Mesenchymal stem cell (in vitro differentiated cells and primary cell): Measurements from ENCODE around the gene DGCR8.
A peak's percentile ranks its signal among the peaks of the same experiment; 100 is the strongest.

ENCODE experiments used
- DNase-seq: peaks from one replicate; pipeline ENCODE4 v3.0.0-alpha.2; 2013
- H2AFZ ChIP-seq: one replicate; pipeline ENCODE4 v1.6.1; 2013; ENCODE audit warnings: low read depth, mild to moderate bottlenecking, control low read depth, inconsistent platforms, low read length, moderate library complexity
- H2AK5ac ChIP-seq: 2 replicates; pipeline ENCODE4 v1.6.1; 2013; ENCODE audit warnings: low read length, moderate library complexity, mild to moderate bottlenecking, inconsistent platforms; ENCODE audit not compliant: severe bottlenecking
- H2BK120ac ChIP-seq: one replicate; pipeline ENCODE4 v1.6.1; 2013; ENCODE audit warnings: low read depth, mild to moderate bottlenecking, inconsistent platforms, low read length, moderate library complexity
- H2BK12ac ChIP-seq, 2 experiments: one replicate each; pipeline ENCODE4 v1.6.1; 2013; ENCODE audit warnings: inconsistent platforms in 2 of 2, low read length in 2 of 2, mild to moderate bottlenecking in 2 of 2, moderate library complexity in 2 of 2, control low read depth in 1 of 2
- H2BK15ac ChIP-seq: one replicate; pipeline ENCODE4 v1.6.1; 2013; ENCODE audit warnings: mild to moderate bottlenecking, low read depth, inconsistent platforms; ENCODE audit not compliant: poor library complexity, severe bottlenecking
- H2BK5ac ChIP-seq: 2 replicates; pipeline ENCODE4 v1.6.1; 2013; ENCODE audit warnings: low read depth, mild to moderate bottlenecking, low read length, control low read depth, inconsistent platforms; ENCODE audit not compliant: poor library complexity, severe bottlenecking
- H3K14ac ChIP-seq, 2 experiments: one replicate each; pipeline ENCODE4 v1.6.1; 2013; ENCODE audit warnings: inconsistent platforms in 2 of 2, low read length in 2 of 2, control low read depth in 1 of 2, mild to moderate bottlenecking in 1 of 2, moderate library complexity in 1 of 2
- H3K18ac ChIP-seq, 2 experiments: one replicate each; pipeline ENCODE4 v1.6.1; 2013; ENCODE audit warnings: inconsistent platforms in 2 of 2, low read length in 2 of 2, control low read depth in 1 of 2, low read depth in 1 of 2, mild to moderate bottlenecking in 1 of 2
- H3K23ac ChIP-seq, 2 experiments: one replicate each; pipeline ENCODE4 v1.6.1; 2013; ENCODE audit warnings: inconsistent platforms in 2 of 2, low read length in 2 of 2, mild to moderate bottlenecking in 2 of 2, moderate library complexity in 2 of 2, control low read depth in 1 of 2
- H3K27ac ChIP-seq: 2 replicates; pipeline ENCODE4 v1.5.1; 2013; ENCODE audit warnings: mild to moderate bottlenecking, moderate library complexity, low read length, control low read depth, inconsistent platforms; ENCODE audit not compliant: poor library complexity, severe bottlenecking
- H3K27me3 ChIP-seq, 2 experiments: 2 replicates each; pipeline versions ENCODE4 v1.6.1 to v1.7.0; 2013; ENCODE audit warnings: low read length in 2 of 2, mild to moderate bottlenecking in 2 of 2, moderate library complexity in 2 of 2, control low read depth in 1 of 2, inconsistent platforms in 1 of 2; ENCODE audit not compliant: control insufficient read depth in 1 of 2, insufficient read depth in 1 of 2
- H3K36me3 ChIP-seq, 2 experiments: 2 replicates each; pipeline versions ENCODE4 v1.6.1 to v1.7.0; 2013; ENCODE audit warnings: low read length in 2 of 2, control low read depth in 1 of 2, inconsistent platforms in 1 of 2, low read depth in 1 of 2, mild to moderate bottlenecking in 1 of 2; ENCODE audit not compliant: insufficient read depth in 2 of 2, control insufficient read depth in 1 of 2
- H3K4ac ChIP-seq, 2 experiments: one replicate each; pipeline ENCODE4 v1.6.1; 2013; ENCODE audit warnings: inconsistent platforms in 2 of 2, low read length in 2 of 2, mild to moderate bottlenecking in 2 of 2, moderate library complexity in 2 of 2, control low read depth in 1 of 2, low read depth in 1 of 2
- H3K4me1 ChIP-seq: 2 replicates; pipeline ENCODE4 v1.6.1; 2013; ENCODE audit warnings: low read depth, low read length, control low read depth; ENCODE audit not compliant: control insufficient read depth, insufficient read depth
- H3K4me2 ChIP-seq: 2 replicates; pipeline ENCODE4 v1.6.1; 2013; ENCODE audit warnings: low read length, mild to moderate bottlenecking, inconsistent platforms; ENCODE audit not compliant: poor library complexity, severe bottlenecking
- H3K4me3 ChIP-seq, 2 experiments: 2 replicates each; pipeline versions ENCODE4 v1.5.1 to v1.7.0; 2013; ENCODE audit warnings: low read length in 2 of 2, mild to moderate bottlenecking in 2 of 2, control low read depth in 1 of 2, low read depth in 1 of 2; ENCODE audit not compliant: insufficient read depth in 1 of 2
- H3K79me1 ChIP-seq: replicated peaks from 2 replicates; pipeline ENCODE4 v1.6.1; 2013; ENCODE audit warnings: mild to moderate bottlenecking, control low read depth, low read length, inconsistent platforms; ENCODE audit not compliant: poor library complexity, severe bottlenecking
- H3K9ac ChIP-seq: 2 replicates; pipeline ENCODE4 v1.7.0; 2013; ENCODE audit warnings: mild to moderate bottlenecking, low read length, moderate library complexity
- H3K9me3 ChIP-seq: 2 replicates; pipeline ENCODE4 v1.7.0; 2013; ENCODE audit warnings: mild to moderate bottlenecking, low read length; ENCODE audit not compliant: control insufficient read depth
- H4K8ac ChIP-seq: one replicate; pipeline ENCODE4 v1.6.1; 2013; ENCODE audit warnings: inconsistent platforms, mild to moderate bottlenecking, low read length, moderate library complexity
- H4K91ac ChIP-seq: one replicate; pipeline ENCODE4 v1.6.1; 2013; ENCODE audit warnings: mild to moderate bottlenecking, low read length, inconsistent platforms
- WGBS: methylation state at CpG from one replicate; pipeline ENCODE4 v1.1.7; 2013; ENCODE audit warnings: mixed read lengths; 5-methylcytosine and 5-hydroxymethylcytosine counted together

DGCR8 gene

GRCh38 chr22:20099099-20099711 is 19.2 kb downstream of the DGCR8 start:
- Histone ChIP-seq H3K9ac (no peak overlapping the region), H2AK5ac (no peak overlapping the region), H2BK15ac (no peak overlapping the region), H3K79me1 (peaks cover 31% of the 10 kb centered on the region), H3K4me2 (no peak overlapping the region), H3K27ac (no peak overlapping the region), H2AFZ (no peak overlapping the region), H2BK12ac (no peak overlapping the region), H3K18ac (no peak overlapping the region), H3K9me3 (peaks cover 6% of the 10 kb centered on the region), H4K8ac (no peak overlapping the region), H2BK120ac (no peak overlapping the region), H3K4ac (no peak overlapping the region), H3K4me3 (no peak overlapping the region), H3K36me3 (peaks cover 56 to 87% of the 10 kb centered on the region in 2 experiments), H3K4me1 (no peaks in the 10 kb centered on the region), H3K27me3 (no peaks in the 10 kb centered on the region), H2BK5ac (no peak overlapping the region), H3K23ac (no peak overlapping the region), H4K91ac (no peak overlapping the region), H3K14ac (no peak overlapping the region)
- DNase-seq: no peak
- WGBS: 98% methylated on average over 6 of the region's 6 CpGs

GRCh38 chr22:20101638-20102037 is 21.6 kb downstream of the DGCR8 start:
- H3K9me3 ChIP-seq: peaks cover 3% of the 10 kb centered on the region
- no peak overlapping the region for H2BK15ac ChIP-seq
- H3K4me3 ChIP-seq: no peak overlapping the region
- DNase-seq: no peak
- H3K9ac ChIP-seq: no peak overlapping the region
- H4K8ac ChIP-seq: no peak overlapping the region
- H4K91ac ChIP-seq: no peak overlapping the region
- no peaks in the 10 kb centered on the region for H3K27me3 ChIP-seq
- no peak overlapping the region for H2BK120ac ChIP-seq
- H3K4me2 ChIP-seq: no peak overlapping the region
- H3K14ac ChIP-seq: no peak overlapping the region
- H3K23ac ChIP-seq: no peak overlapping the region
- no peak overlapping the region for H2AFZ ChIP-seq
- 96% methylated on average over 8 of the region's 8 CpGs for WGBS
- no peak overlapping the region for H3K4ac ChIP-seq
- H2AK5ac ChIP-seq: no peak overlapping the region
- H3K36me3 ChIP-seq: peaks cover 61 to 86% of the 10 kb centered on the region in 2 experiments
- no peak overlapping the region for H3K27ac ChIP-seq
- peaks cover 15% of the 10 kb centered on the region for H3K4me1 ChIP-seq
- no peak overlapping the region for H3K18ac ChIP-seq
- H3K79me1 ChIP-seq: peaks cover 37% of the 10 kb centered on the region
- H2BK12ac ChIP-seq: no peak overlapping the region
- no peak overlapping the region for H2BK5ac ChIP-seq

DNA sequence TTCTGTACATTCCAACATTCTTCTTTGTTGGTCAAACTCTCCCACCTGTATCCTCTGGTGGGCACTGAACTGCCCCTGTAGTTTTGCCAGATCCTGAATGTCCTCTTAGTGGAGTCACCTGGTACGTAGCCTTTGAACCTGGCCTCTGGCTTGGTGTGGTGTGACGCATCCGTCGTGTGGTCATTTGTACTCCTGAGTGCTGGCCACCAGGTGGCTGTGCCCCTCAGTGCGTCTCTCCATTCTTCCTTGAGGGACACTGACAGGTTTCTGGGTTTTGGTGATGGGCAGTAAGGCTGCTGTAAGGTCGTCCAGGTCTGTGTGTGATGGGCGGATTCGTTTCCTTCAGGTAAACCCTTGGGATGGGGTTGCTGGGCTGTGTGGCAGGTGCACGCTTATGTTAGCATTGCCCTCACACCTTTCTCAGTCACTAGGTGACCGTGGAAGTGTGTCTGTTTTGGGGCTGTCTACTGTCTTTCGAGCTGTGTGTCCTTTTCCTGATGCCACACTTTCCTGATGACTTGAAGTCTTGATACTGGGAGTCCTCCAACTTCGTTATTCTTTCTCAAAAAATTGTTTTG is 22.3 kb downstream of the DGCR8 start:
- Histone ChIP-seq H2BK15ac (no peak overlapping the region), H3K23ac (no peak overlapping the region), H3K27ac (no peak overlapping the region), H2BK120ac (no peak overlapping the region), H2AFZ (no peak overlapping the region), H3K9me3 (no peaks in the 10 kb centered on the region), H4K91ac (no peak overlapping the region), H3K4me1 (peaks cover 15% of the 10 kb centered on the region), H2AK5ac (no peak overlapping the region), H3K4me2 (no peak overlapping the region), H3K9ac (no peak overlapping the region), H3K4me3 (no peak overlapping the region), H4K8ac (no peak overlapping the region), H3K14ac (no peak overlapping the region), H3K36me3 (peaks cover 67 to 86% of the 10 kb centered on the region in 2 experiments), H3K79me1 (peaks cover 43% of the 10 kb centered on the region), H2BK12ac (no peak overlapping the region), H3K4ac (no peak overlapping the region), H3K27me3 (no peaks in the 10 kb centered on the region), H3K18ac (no peak overlapping the region), H2BK5ac (no peak overlapping the region)
- WGBS: 96% methylated on average over 12 of the region's 12 CpGs
- DNase-seq: no peak

DNA sequence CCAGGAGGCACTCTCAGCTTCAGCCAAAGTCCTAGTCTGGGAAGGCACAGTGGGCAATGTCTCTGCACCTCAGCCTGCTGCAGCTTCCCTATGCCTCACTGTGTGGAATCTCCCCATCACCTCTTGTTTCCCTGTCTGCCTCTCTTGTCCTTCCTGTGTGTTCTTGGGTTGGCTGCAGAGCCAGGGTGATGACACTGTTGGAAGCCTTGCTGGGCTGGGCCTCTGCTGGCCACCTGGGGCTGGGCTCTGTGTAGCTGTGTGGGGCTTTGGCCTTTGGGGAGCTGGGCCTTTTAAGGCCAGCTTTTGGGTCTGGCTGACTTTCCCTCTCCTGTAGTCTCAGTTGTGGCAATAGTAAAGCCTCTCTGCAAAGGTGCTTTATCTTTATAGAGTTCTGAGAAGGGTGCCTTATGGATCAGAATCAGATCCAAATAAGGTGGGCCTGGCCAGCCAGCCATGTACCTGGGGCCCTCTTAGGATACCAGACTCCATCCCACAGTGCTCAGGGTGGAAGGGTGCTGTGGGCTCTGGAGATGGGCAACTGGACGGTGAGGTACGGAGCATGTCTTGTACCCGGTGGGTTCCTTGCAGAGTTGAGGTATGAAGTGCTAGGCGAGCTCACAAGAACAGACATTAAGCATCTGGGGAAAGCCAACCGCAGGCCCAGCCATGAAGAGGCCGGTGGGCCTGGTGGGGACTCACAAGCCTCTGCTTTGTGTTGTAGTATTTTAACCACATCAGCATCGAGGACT is 25.6 kb downstream of the DGCR8 start:
- WGBS: 97% methylated on average over 7 of the region's 7 CpGs
- no peak overlapping the region for H3K4ac ChIP-seq
- DNase-seq: no peak

More for the DNA sequence above, 25.6 kb downstream of the DGCR8 start:
- Histone ChIP-seq H3K23ac (no peak overlapping the region), H3K36me3 (peaks cover 82 to 89% of the 10 kb centered on the region in 2 experiments), H2BK120ac (no peak overlapping the region), H3K27ac (no peak overlapping the region), H3K9me3 (no peaks in the 10 kb centered on the region), H3K27me3 (no peaks in the 10 kb centered on the region), H3K9ac (peak overlapping the region; percentile 16), H4K91ac (no peak overlapping the region), H2BK15ac (no peak overlapping the region), H3K14ac (no peak overlapping the region), H2BK12ac (no peak overlapping the region), H4K8ac (no peak overlapping the region), H2AK5ac (no peak overlapping the region), H3K79me1 (peaks cover 39% of the 10 kb centered on the region), H2BK5ac (no peak overlapping the region), H3K4me3 (no peak overlapping the region), H3K4me1 (peaks cover 15% of the 10 kb centered on the region), H3K4me2 (no peak overlapping the region), H2AFZ (no peak overlapping the region), H3K18ac (no peak overlapping the region)
